Activated CD4-positive, alpha-beta T cell treated with anti-CD3 and anti-CD28 coated beads for 4 hours (primary cell): ENCODE data around the gene UBR3.
"Not testable (repeated sequence)": the region's sequence is repeated elsewhere in the genome, so short reads cannot be mapped to it uniquely, and the experiment has no call there.

Source experiments
- DNase-seq, 2 donors: peaks; one replicate each; pipeline ENCODE4 v3.0.0-alpha.2; 2020

Gene UBR3, protein sequence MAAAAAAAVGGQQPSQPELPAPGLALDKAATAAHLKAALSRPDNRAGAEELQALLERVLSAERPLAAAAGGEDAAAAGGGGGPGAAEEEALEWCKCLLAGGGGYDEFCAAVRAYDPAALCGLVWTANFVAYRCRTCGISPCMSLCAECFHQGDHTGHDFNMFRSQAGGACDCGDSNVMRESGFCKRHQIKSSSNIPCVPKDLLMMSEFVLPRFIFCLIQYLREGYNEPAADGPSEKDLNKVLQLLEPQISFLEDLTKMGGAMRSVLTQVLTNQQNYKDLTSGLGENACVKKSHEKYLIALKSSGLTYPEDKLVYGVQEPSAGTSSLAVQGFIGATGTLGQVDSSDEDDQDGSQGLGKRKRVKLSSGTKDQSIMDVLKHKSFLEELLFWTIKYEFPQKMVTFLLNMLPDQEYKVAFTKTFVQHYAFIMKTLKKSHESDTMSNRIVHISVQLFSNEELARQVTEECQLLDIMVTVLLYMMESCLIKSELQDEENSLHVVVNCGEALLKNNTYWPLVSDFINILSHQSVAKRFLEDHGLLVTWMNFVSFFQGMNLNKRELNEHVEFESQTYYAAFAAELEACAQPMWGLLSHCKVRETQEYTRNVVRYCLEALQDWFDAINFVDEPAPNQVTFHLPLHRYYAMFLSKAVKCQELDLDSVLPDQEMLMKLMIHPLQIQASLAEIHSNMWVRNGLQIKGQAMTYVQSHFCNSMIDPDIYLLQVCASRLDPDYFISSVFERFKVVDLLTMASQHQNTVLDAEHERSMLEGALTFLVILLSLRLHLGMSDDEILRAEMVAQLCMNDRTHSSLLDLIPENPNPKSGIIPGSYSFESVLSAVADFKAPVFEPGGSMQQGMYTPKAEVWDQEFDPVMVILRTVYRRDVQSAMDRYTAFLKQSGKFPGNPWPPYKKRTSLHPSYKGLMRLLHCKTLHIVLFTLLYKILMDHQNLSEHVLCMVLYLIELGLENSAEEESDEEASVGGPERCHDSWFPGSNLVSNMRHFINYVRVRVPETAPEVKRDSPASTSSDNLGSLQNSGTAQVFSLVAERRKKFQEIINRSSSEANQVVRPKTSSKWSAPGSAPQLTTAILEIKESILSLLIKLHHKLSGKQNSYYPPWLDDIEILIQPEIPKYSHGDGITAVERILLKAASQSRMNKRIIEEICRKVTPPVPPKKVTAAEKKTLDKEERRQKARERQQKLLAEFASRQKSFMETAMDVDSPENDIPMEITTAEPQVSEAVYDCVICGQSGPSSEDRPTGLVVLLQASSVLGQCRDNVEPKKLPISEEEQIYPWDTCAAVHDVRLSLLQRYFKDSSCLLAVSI (N-terminal part only)

DNA sequence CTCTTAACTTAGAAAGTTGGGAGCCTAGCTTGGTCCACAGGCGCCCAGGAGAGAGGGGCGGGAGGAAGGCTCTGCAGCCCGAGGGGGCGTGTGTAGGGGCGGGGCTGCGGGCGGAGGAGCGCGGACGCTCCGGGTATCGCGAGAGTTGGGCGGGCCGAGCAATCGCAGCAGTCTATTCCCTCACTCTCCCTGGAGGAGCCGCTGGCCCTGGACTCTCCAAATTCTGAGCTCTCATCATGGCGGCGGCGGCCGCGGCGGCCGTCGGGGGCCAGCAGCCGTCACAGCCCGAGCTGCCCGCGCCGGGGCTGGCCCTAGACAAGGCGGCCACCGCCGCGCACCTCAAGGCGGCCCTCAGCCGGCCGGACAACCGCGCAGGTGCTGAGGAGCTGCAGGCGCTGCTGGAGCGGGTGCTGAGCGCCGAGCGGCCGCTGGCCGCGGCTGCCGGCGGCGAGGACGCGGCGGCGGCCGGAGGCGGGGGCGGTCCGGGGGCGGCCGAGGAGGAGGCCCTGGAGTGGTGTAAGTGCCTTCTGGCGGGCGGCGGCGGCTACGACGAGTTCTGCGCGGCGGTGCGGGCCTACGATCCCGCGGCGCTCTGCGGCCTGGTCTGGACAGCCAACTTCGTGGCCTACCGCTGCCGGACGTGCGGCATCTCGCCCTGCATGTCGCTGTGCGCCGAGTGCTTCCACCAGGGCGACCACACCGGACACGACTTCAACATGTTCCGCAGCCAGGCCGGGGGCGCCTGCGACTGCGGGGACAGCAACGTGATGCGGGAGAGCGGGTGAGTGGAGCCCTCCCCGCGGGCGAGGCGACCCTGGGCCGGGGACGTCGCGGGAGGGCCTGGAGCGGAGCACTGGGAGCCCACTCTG is at the start of gene UBR3:
TSS of gene UBR3 (plus strand) at position 183 of the 869 bp plus-strand sequence. CDS start at position 237, 54 bp downstream.
- DNase-seq = peak; percentile 88 to 90

- DNase-seq = no peak
These were observed 48.8 kb upstream of the UBR3 start for GRCh38 chr2:169778446-169778845.

- no peak for DNase-seq
These were observed 45.8 kb upstream of the UBR3 start for GRCh38 chr2:169781249-169782013.

- no peak for DNase-seq
These were observed 44.7 kb upstream of the UBR3 start for GRCh38 chr2:169782513-169782912.

- DNase-seq = no peak
These were observed 36.7 kb upstream of the UBR3 start for GRCh38 chr2:169790581-169790980.

- no peak for DNase-seq
These were observed 32.1 kb upstream of the UBR3 start for GRCh38 chr2:169795181-169795580.

DNA sequence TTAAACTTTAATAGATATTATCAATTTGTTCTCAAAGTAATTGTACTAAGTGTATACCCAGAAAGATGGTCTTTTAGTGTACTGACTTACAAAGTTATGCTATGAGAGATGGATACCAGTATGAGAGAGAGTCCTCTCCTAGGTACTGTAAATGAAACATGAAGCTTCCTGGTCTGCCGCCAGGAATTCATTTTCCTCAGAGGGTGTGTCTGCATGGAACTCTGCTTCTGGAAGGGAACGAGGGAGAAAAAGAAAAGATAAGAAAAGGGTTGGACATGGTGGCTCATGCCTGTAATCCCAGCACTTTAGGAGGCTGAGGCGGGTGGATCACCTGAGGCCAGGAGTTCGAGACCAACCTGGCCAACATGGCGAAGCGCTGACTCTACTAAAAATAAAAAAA is 30.8 kb upstream of the UBR3 start:
- no peak for DNase-seq

DNA sequence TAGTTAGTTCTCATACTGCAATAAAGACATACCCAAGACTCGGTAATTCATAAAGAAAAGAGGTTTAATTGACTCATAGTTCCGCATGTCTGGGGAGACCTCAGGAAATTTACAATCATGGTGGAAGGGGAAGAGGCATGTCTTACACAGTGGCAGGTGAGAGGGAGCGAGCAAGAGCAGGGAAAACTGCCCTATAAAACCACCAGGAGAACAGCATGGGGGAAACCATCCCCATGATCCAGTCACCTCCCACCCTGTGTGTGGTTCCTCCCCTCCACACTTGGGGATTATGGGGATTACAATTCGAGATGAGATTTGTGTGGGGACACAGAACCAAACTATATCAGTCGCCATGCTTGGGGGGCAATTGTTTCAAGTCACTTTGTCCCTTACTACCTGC is 29.7 kb upstream of the UBR3 start:
- no peak for DNase-seq

GRCh38 chr2:169798397-169798717 is 28.9 kb upstream of the UBR3 start:
- no peak for DNase-seq

DNA sequence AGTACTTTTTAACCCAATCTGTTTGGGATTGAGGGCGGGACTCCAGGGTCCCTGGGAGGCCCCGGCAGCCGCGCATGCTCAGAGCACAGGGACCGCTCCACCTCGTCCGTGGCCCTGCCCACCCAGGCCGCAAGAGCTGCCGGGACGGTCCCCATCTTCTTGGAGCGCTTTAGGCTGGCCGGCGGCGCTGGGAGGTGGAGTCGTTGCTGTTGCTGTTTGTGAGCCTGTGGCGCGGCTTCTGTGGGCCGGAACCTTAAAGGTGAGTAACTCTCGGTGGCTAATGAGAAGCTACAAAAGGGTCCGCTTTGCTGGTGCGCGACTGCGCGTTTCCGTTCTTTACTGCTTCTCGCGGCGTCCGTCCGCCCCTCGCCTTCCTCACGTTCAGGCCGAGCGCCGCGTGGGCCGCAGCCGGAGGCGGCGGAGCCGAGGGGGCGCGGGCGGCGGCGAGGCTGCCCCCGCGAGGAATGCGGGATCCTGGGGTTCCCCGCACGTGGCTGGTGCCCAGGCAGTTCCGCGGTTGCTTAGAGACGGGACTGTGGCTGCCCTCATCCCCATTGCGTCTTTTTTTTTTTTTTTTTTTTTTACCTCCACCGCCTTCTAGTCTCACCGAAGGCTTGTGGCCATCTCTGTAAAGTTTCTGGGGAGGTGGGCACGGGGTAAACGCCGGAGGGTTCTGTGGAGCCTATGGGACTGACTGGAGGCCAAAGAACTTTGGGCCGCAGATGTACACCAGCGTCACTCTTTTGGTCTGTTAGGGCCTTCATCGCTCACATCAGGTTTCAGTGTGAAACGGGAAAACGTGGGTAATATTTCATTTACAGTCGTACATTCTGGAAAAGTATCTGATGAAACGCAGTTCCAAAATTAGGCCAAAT is 28.3 kb upstream of the UBR3 start, which contains the start of gene SSB:
TSS of gene SSB (plus strand) at position 154 of the 875 bp plus-strand sequence. CDS start 2,090 bp downstream, outside the sequence.
- peak; percentile 92 to 95 for DNase-seq

- DNase-seq = no peak
These were observed 23.8 kb upstream of the UBR3 start for GRCh38 chr2:169803480-169803879.

DNA sequence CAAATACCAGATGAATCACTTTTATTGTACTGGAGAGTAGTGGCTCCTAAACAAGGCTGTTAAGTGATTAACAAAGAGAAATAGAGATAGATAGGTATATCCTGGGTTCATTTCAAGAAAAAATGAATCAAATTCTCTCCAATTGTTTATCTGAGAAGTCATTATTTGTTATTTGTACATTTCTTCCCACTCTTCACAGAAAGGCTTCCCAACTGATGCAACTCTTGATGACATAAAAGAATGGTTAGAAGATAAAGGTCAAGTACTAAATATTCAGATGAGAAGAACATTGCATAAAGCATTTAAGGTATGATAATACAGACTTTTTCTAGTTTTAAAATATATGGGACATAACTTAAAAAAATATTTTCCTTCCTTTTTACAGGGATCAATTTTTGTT is 20.7 kb upstream of the UBR3 start:
- DNase-seq = no peak

GRCh38 chr2:169808221-169808620 is 19.0 kb upstream of the UBR3 start:
- DNase-seq = no peak

- DNase-seq = no peak
These were observed 11.4 kb upstream of the UBR3 start for GRCh38 chr2:169815849-169816248.

DNA sequence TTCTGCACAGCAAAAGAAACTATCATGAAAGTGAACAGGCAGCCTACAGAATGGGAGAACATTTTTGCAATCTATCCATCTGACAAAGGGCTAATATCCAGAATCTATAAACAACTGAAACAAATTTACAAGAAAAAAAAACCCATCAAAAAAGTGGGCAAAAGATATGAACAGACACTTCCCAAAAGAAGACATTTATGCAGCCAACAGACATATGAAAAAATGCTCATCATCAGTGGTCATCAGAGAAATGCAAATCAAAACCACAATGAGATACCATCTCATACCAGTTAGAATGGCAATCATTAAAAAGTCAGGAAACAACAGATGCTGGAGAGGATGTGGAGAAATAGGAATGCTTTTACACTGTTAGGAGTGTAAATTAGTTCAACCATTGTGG is 10.3 kb upstream of the UBR3 start:
- DNase-seq = not testable (repeated sequence)

GRCh38 chr2:169817369-169817768 is 9.9 kb upstream of the UBR3 start:
- not testable (repeated sequence) for DNase-seq

DNA sequence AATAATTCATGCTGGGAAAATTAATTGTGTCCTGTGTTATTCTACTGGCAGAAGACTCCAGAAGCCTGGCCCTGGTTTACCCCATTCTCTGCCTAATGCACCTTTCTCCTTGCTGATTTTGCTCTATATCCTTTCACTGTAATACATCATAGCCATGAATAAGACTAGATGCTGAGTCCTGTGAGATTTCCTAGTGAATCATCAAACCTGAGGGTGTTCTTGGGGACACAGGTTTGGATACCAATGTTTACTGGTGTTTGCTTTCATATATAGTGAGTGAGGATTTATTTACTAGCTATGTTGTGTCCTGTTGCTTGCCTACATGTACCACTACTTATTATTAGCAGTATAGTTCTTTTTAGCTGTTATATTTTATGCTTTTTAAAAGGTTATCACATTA is 9.0 kb upstream of the UBR3 start:
- DNase-seq = no peak

DNA sequence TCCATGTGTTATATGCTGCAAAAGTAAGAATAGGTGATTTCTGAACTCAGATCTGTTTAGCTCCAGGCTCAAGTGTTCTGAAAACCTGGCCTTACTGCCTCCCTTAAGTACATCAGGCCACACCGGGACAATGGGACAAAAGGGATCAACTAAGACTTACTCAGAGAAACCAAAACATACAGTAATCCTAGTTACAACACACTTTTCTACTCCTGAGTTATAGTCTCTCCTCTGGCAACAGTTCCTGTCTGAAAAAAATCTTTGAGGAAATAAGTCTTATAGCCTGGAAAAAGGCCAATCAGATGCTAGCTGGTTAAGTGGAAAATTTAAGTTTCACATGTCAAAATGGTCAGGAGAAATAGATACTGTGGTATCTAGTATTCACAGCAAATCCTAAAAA is 8.1 kb upstream of the UBR3 start:
- DNase-seq = no peak

- DNase-seq = not testable (repeated sequence)
These were observed 7.2 kb upstream of the UBR3 start for GRCh38 chr2:169820101-169820500.

DNA sequence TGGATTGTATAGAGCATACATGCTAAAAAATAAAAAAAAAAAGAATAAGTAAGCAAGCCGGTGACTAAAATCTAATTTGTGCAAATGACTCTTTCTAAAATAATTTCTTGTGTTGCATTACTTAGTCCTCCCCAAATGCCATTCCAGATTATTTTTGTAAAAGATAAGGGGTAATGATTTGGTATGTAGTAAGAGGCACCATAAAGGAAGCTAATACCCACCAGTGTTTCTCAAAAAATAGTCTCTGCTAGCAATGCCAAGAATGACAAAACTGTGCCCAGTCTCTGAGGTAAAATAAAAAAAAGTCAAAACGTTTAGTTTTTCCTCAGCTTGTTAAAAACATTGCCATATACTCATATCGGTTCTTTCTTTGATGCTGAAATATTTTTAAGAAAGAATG is 5.2 kb upstream of the UBR3 start:
- DNase-seq = no peak
